Sigmoid colon (tissue), 7 donors: ENCODE results near the gene DNAH9. TPM values are rescaled to one million over a fixed set of nuclear protein-coding genes. Genes with fewer than 3 reads are reported as not detected.

ENCODE experiments used
- DNase-seq: peaks from one replicate; pipeline ENCODE4 v3.0.0-alpha.2; 2019
- H3K27ac ChIP-seq, 4 donors: fragments of 200-600 bp; sonication (generic); one replicate each; pipeline ENCODE4 v1.5.1; 2016 to 2019; ENCODE audit warnings: mild to moderate bottlenecking in 1 of 4
- H3K27me3 ChIP-seq, 3 donors: fragments of 200-600 bp; sonication (generic); one replicate each; pipeline ENCODE4 v1.5.1; 2019; ENCODE audit warnings: mild to moderate bottlenecking in 1 of 3
- H3K36me3 ChIP-seq, 4 donors: fragments of 200-600 bp; sonication (generic); one replicate each; pipeline ENCODE4 v1.5.1; 2016 to 2019
- H3K4me1 ChIP-seq, 4 donors: fragments of 200-600 bp; sonication (generic); one replicate each; pipeline ENCODE4 v1.5.1; 2017 to 2019
- H3K4me3 ChIP-seq, 4 donors: fragments of 200-600 bp; sonication (generic); one replicate each; pipeline ENCODE4 v1.5.1; 2017 to 2019; ENCODE audit warnings: mild to moderate bottlenecking in 2 of 4, moderate library complexity in 1 of 4
- H3K9me3 ChIP-seq, 4 donors: fragments of 200-600 bp in 3 of 4; sonication (generic) in 3 of 4; one replicate each; pipeline versions ENCODE4 v1.5.1 to v1.6.1; 2013 to 2019
- EP300 ChIP-seq, 4 donors: sonication (generic); formaldehyde crosslinking; IDR thresholded peaks; one replicate each; pipeline ENCODE4 v1.6.1; 2017; ENCODE audit warnings: antibody characterized with exemption in 4 of 4
- POLR2A ChIP-seq, 2 donors: fragments of 450-650 bp; IDR thresholded peaks; one replicate each; pipeline ENCODE4 v1.6.1; 2016; ENCODE audit warnings: antibody characterized with exemption in 2 of 2, mild to moderate bottlenecking in 2 of 2, moderate library complexity in 2 of 2
- POLR2AphosphoS5 ChIP-seq, 4 donors: sonication (generic); formaldehyde crosslinking; IDR thresholded peaks; one replicate each; pipeline ENCODE4 v1.6.1; 2017; ENCODE audit warnings: antibody characterized with exemption in 4 of 4
- WGBS, 2 donors: extraction: QIAGEN DNeasy Blood & Tissue Kit; methylation state at CpG; one replicate each; pipeline ENCODE4 v1.1.7; 2013; 5-methylcytosine and 5-hydroxymethylcytosine counted together
- intact Hi-C: fragments of 100-400 bp; cut with DNase I; formaldehyde crosslinking; loops from one replicate; pipeline ENCODE4 v1.15.1; 2023
- polyA plus RNA-seq, 3 donors: library from polyadenylated mRNA; stranded (reverse); fragments of 200-250 nt; gene quantifications; one replicate each; pipeline ENCODE4 v1.2.3, GENCODE V29; 2013
- total RNA-seq, 4 donors: library from RNA; depleted of rRNA; stranded (reverse); fragments of >200 nt; gene quantifications; one replicate each; pipeline ENCODE4 v1.1.0, GENCODE V29; 2016
- TF ChIP-seq, protein P1 (sequence below), 4 experiments: fragments of 450-650 bp in 3 of 4; fragments of 200-600 bp in 1 of 4; IDR thresholded peaks; one replicate each; pipeline ENCODE4 v1.5.1; 2016 to 2019; ENCODE audit warnings: antibody characterized with exemption in 4 of 4, mild to moderate bottlenecking in 3 of 4, moderate library complexity in 2 of 4
- donor health status: healthy with polysubstance abuse.
- donor health status: Bipolar disorder and iron deficiency.
- donor health status: healthy.

Gene DNAH9
- total and polyA plus RNA-seq, 7 donors, result under 0.01 to 3.0 (median 0.27) TPM; not detected in 2

DNA sequence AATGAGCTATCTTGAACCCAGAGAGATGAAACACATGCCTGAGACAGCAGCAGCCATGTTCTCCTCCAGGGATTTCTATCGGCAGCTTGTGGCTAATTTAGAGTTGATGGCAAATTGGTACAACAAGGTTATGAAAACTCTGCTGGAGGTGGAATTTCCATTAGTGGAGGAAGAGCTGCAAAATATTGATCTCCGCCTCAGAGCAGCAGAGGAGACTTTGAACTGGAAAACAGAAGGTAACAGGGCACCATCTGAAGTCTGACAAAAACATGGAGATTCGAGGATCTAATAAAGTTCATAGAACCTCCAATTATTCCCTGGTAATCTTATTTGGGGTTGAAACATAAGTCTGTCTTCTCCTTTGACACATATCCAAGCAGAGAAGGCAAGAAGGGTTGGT is 52.8 kb downstream of the DNAH9 start:
- TF ChIP-seq POLR2AphosphoS5 (IDR thresholded peaks at IDR 0.05) (no peak), POLR2A (IDR thresholded peaks at IDR 0.05) (no peak), EP300 (IDR thresholded peaks at IDR 0.05) (no peak)
- TF ChIP-seq, protein P1, sequence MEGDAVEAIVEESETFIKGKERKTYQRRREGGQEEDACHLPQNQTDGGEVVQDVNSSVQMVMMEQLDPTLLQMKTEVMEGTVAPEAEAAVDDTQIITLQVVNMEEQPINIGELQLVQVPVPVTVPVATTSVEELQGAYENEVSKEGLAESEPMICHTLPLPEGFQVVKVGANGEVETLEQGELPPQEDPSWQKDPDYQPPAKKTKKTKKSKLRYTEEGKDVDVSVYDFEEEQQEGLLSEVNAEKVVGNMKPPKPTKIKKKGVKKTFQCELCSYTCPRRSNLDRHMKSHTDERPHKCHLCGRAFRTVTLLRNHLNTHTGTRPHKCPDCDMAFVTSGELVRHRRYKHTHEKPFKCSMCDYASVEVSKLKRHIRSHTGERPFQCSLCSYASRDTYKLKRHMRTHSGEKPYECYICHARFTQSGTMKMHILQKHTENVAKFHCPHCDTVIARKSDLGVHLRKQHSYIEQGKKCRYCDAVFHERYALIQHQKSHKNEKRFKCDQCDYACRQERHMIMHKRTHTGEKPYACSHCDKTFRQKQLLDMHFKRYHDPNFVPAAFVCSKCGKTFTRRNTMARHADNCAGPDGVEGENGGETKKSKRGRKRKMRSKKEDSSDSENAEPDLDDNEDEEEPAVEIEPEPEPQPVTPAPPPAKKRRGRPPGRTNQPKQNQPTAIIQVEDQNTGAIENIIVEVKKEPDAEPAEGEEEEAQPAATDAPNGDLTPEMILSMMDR (IDR thresholded peaks at IDR 0.05), result no peak

DNA sequence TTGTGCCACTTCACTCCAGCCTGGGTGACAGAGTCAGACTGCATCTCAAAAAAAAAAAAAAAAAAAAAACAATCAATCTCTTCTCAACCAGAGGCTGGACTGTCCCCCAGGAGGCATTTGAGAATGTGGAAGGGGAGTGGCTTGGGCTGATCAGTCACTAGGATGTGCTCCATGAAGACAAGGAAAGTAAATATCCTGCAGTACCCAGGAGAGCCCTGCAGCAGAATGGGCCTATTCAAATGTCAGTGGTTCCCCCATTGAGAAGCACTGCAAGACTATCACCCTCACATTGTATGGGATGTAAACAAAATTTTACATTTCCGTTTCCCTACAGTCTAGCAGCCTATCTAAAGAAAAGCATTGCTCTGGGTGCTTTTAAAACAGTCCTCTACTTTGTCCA is 70.3 kb downstream of the DNAH9 start:
- intact Hi-C loops, result no loop called here
- Histone ChIP-seq H3K27ac (no peak overlapping the region), H3K36me3 (no peaks in the 10 kb centered on the region), H3K27me3 (no peaks in the 10 kb centered on the region), H3K9me3 (no peaks in the 10 kb centered on the region), H3K4me1 (no peaks in the 10 kb centered on the region), H3K4me3 (no peak overlapping the region)
- WGBS, 2 donors, result 48 to 56% methylated on average over 1 of the region's 1 CpG
- TF ChIP-seq POLR2A (IDR thresholded peaks at IDR 0.05), result no peak
- TF ChIP-seq POLR2AphosphoS5 (IDR thresholded peaks at IDR 0.05), result no peak
- TF ChIP-seq EP300 (IDR thresholded peaks at IDR 0.05), result no peak
- TF ChIP-seq, protein P1 (IDR thresholded peaks at IDR 0.05), result no peak
- no peak for DNase-seq

More for the DNA sequence above, 52.8 kb downstream of the DNAH9 start:
- no peak overlapping the region for H3K4me3 ChIP-seq
- intact Hi-C loops, result no loop called here
- no peak for DNase-seq
- H3K27me3 ChIP-seq, result no peaks in the 10 kb centered on the region
- no peaks in the 10 kb centered on the region for H3K4me1 ChIP-seq
- no peaks in the 10 kb centered on the region for H3K36me3 ChIP-seq
- no peaks in the 10 kb centered on the region for H3K9me3 ChIP-seq
- H3K27ac ChIP-seq, result no peak overlapping the region
- WGBS, 2 donors, result 84 to 91% methylated on average over 3 of the region's 3 CpGs

- Histone ChIP-seq H3K27ac (no peak overlapping the region), H3K36me3 (no peaks in the 10 kb centered on the region), H3K4me1 (no peaks in the 10 kb centered on the region), H3K27me3 (no peaks in the 10 kb centered on the region), H3K9me3 (no peaks in the 10 kb centered on the region), H3K4me3 (no peak overlapping the region)
- DNase-seq, result no peak
- TF ChIP-seq, protein P1 (IDR thresholded peaks at IDR 0.05), result no peak
- TF ChIP-seq POLR2AphosphoS5 (IDR thresholded peaks at IDR 0.05) (no peak), POLR2A (IDR thresholded peaks at IDR 0.05) (no peak), EP300 (IDR thresholded peaks at IDR 0.05) (no peak)
- intact Hi-C loops, result no loop called here
- WGBS, 2 donors, result 45 to 62% methylated on average over 4 of the region's 4 CpGs
These were observed 72.9 kb downstream of the DNAH9 start for GRCh38 chr17:11671126-11671525.

DNA sequence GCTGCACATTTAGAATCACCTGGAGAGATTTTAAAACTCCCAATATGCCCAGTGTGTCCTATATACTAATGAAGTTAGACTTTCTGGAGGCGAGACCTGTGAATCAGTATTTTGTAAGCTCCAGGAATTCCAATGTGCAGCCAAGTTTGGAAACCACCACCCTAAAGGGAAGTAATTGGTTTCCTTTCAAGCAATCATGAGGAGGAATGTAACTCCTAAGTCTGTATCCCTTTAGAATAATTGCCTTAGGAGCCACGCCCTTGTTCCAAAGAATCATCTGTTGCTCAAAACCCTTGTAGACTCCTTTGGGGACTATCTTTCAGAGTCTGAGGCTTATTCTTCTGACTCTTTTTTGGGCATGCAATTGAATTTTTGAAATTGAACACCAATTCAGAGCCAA is 84.4 kb downstream of the DNAH9 start:
- no peaks in the 10 kb centered on the region for H3K9me3 ChIP-seq
- WGBS, 2 donors, result 78 to 84% methylated on average over 2 of the region's 2 CpGs
- no peak for TF ChIP-seq EP300 (IDR thresholded peaks at IDR 0.05)
- TF ChIP-seq POLR2AphosphoS5 (IDR thresholded peaks at IDR 0.05), result no peak
- TF ChIP-seq POLR2A (IDR thresholded peaks at IDR 0.05), result no peak
- TF ChIP-seq, protein P1 (IDR thresholded peaks at IDR 0.05), result no peak

GRCh38 chr17:11690681-11691080 is 92.4 kb downstream of the DNAH9 start:
- H3K27me3 ChIP-seq, result no peaks in the 10 kb centered on the region
- DNase-seq, result no peak
- H3K9me3 ChIP-seq, result no peaks in the 10 kb centered on the region
- H3K36me3 ChIP-seq, result no peaks in the 10 kb centered on the region
- 67 to 69% methylated on average over 5 of the region's 5 CpGs for WGBS, 2 donors
- H3K4me3 ChIP-seq, result no peak overlapping the region
- H3K27ac ChIP-seq, result no peak overlapping the region
- no peak for TF ChIP-seq POLR2AphosphoS5 (IDR thresholded peaks at IDR 0.05)
- TF ChIP-seq, protein P1 (IDR thresholded peaks at IDR 0.05), result no peak
- TF ChIP-seq POLR2A (IDR thresholded peaks at IDR 0.05), result no peak
- TF ChIP-seq EP300 (IDR thresholded peaks at IDR 0.05), result no peak
- intact Hi-C loops, result no loop called here
- no peaks in the 10 kb centered on the region for H3K4me1 ChIP-seq

More for the DNA sequence above, 84.4 kb downstream of the DNAH9 start:
- H3K36me3 ChIP-seq, result no peaks in the 10 kb centered on the region
- H3K4me3 ChIP-seq, result no peak overlapping the region
- no peaks in the 10 kb centered on the region for H3K4me1 ChIP-seq
- intact Hi-C loops, result no loop called here
- H3K27me3 ChIP-seq, result no peaks in the 10 kb centered on the region
- no peak overlapping the region for H3K27ac ChIP-seq
- DNase-seq, result no peak
